Endothelial cell of umbilical vein (primary cell): ENCODE data around the gene ST8SIA1. TPM values are rescaled to one million over a fixed set of nuclear protein-coding genes. Genes with fewer than 3 reads are reported as not detected.

ENCODE experiments used
- BruUV-seq: library from RNA; stranded (reverse); fragments of 400-500 nt; replicated peaks from 2 replicates; lab custom pipeline; 2021; lab: Mats Ljungman, UMichigan
- CTCF ChIA-PET: fragments of 300-600, 350-600 bp; sonication (Branson Sonifier 250); formaldehyde crosslinking; loops from one replicate; lab custom pipeline; 2021; ENCODE audit warnings: antibody characterized with exemption, inconsistent platforms; lab: Charles Lee
- POLR2A ChIA-PET: fragments of 300-600, 350-600 bp; sonication (Branson Sonifier 250); formaldehyde crosslinking; loops from one replicate; lab custom pipeline; 2021; ENCODE audit warnings: antibody characterized with exemption, inconsistent platforms; lab: Charles Lee
- DNase-seq: peaks from one replicate; pipeline ENCODE4 v3.0.0-alpha.2; 2011; ENCODE audit warnings: low read depth, low spot score
- FAIRE-seq: peaks from 2 replicates; lab custom pipeline; 2011; peaks lifted over from hg19 to GRCh38; lab: Jason Lieb, UNC
- H2AFZ ChIP-seq: 2 replicates; pipeline ENCODE4 v1.6.0; 2012; ENCODE audit warnings: low read depth, low read length, control low read depth, inconsistent platforms
- H3K27ac ChIP-seq: 2 replicates; pipeline ENCODE4 v1.5.1; 2011; ENCODE audit warnings: low read depth, mild to moderate bottlenecking, control low read depth, low read length, moderate library complexity; ENCODE audit not compliant: insufficient read depth
- H3K27me3 ChIP-seq, 2 experiments: 2 replicates each; pipeline versions ENCODE4 v1.6.0 to v1.6.1; 2011; ENCODE audit warnings: low read length in 2 of 2, mixed read lengths in 1 of 2; ENCODE audit not compliant: control insufficient read depth in 2 of 2, insufficient read depth in 2 of 2
- H3K36me3 ChIP-seq, 2 experiments: 2 replicates in 1 of 2; 3 replicates in 1 of 2; pipeline ENCODE4 v1.5.1; 2011; ENCODE audit warnings: low read length in 2 of 2, mild to moderate bottlenecking in 1 of 2, moderate library complexity in 1 of 2; ENCODE audit not compliant: control insufficient read depth in 2 of 2, insufficient read depth in 2 of 2; ENCODE audit errors: extremely low read depth in 1 of 2
- H3K4me1 ChIP-seq: 3 replicates; pipeline ENCODE4 v1.5.1; 2011; ENCODE audit warnings: mild to moderate bottlenecking, low read length; ENCODE audit not compliant: control insufficient read depth, insufficient read depth; ENCODE audit errors: extremely low read depth
- H3K4me2 ChIP-seq: 2 replicates; pipeline ENCODE4 v1.6.1; 2011; ENCODE audit warnings: low read length, control low read depth, mixed read lengths; ENCODE audit not compliant: insufficient read depth
- H3K4me3 ChIP-seq, 3 experiments: fragments of 200-600 bp in 1 of 3; sonication (generic), shearing (Covaris generic) in 1 of 3; replicated peaks in 1 of 3; 2 replicates each; pipeline ENCODE4 v1.5.1; 2011 to 2016; ENCODE audit warnings: control low read depth in 3 of 3, low read length in 3 of 3, mild to moderate bottlenecking in 2 of 3, inconsistent platforms in 1 of 3, low read depth in 1 of 3, moderate library complexity in 1 of 3; ENCODE audit not compliant: insufficient read depth in 1 of 3
- H3K79me2 ChIP-seq: 2 replicates; pipeline ENCODE4 v1.6.0; 2012; ENCODE audit warnings: low read length, inconsistent platforms; ENCODE audit not compliant: control insufficient read depth, insufficient read depth
- H3K9ac ChIP-seq: replicated peaks from 2 replicates; pipeline ENCODE3; 2011; ENCODE audit warnings: low read length, control low read depth; ENCODE audit not compliant: insufficient read depth; ENCODE audit errors: extremely low read depth
- H3K9me1 ChIP-seq: replicated peaks from 3 replicates; pipeline ENCODE4 v1.6.0; 2011; ENCODE audit warnings: mild to moderate bottlenecking, low read length; ENCODE audit not compliant: control insufficient read depth, insufficient read depth; ENCODE audit errors: extremely low read depth
- H3K9me3 ChIP-seq: replicated peaks from 2 replicates; pipeline ENCODE4 v1.5.1; 2012; ENCODE audit warnings: low read length, inconsistent platforms; ENCODE audit not compliant: control insufficient read depth, insufficient read depth
- H4K20me1 ChIP-seq: replicated peaks from 2 replicates; pipeline ENCODE3; 2011; ENCODE audit warnings: mild to moderate bottlenecking, low read length; ENCODE audit not compliant: control insufficient read depth, insufficient read depth; ENCODE audit errors: extremely low read depth
- EZH2 ChIP-seq: IDR thresholded peaks from 2 replicates; pipeline ENCODE4 v1.6.1; 2012; ENCODE audit warnings: borderline replicate concordance, low read depth, mild to moderate bottlenecking, moderate library complexity, low read length, inconsistent platforms; ENCODE audit not compliant: severe bottlenecking
- FOS ChIP-seq: IDR thresholded peaks from 2 replicates; pipeline ENCODE4 v1.6.1; 2011; ENCODE audit warnings: mild to moderate bottlenecking, low read length, moderate library complexity, borderline replicate concordance; ENCODE audit not compliant: insufficient read depth
- GATA2 ChIP-seq: IDR thresholded peaks from 2 replicates; pipeline ENCODE4 v1.7.0; 2011; ENCODE audit warnings: low read depth, mild to moderate bottlenecking, moderate library complexity, mixed read lengths, low read length; ENCODE audit not compliant: insufficient read length, insufficient read depth
- JUN ChIP-seq: IDR thresholded peaks from 2 replicates; pipeline ENCODE4 v1.6.1; 2011; ENCODE audit warnings: borderline replicate concordance, low read depth; ENCODE audit not compliant: insufficient read length, insufficient read depth
- MYC ChIP-seq: IDR thresholded peaks from one replicate; pipeline ENCODE4 v1.6.1; 2011; ENCODE audit warnings: mild to moderate bottlenecking, low read depth, low read length
- POLR2A ChIP-seq: IDR thresholded peaks from 2 replicates; pipeline ENCODE4 v1.6.1; 2012; ENCODE audit warnings: low read depth, mild to moderate bottlenecking, control low read depth, low read length
- POLR2AphosphoS5 ChIP-seq: IDR thresholded peaks from 2 replicates; pipeline ENCODE4 v1.6.1; 2012; ENCODE audit warnings: low read depth, mild to moderate bottlenecking, control low read depth, low read length, moderate library complexity; ENCODE audit not compliant: insufficient read depth
- dilution Hi-C: fragments of 300-500 bp; cut with MboI; formaldehyde crosslinking; loops from one replicate; pipeline ENCODE4 v1.15.0; 2019; ENCODE audit warnings: low sequenced_read_pairs; ENCODE audit not compliant: extremely low pct_ligation_motif_present
- intact Hi-C: fragments of 100-400 bp; cut with micrococcal nuclease; formaldehyde crosslinking; loops from one replicate; pipeline ENCODE4 v1.10.0; 2022
- polyA plus RNA-seq, 4 experiments: library from polyadenylated mRNA; depleted of rRNA in 3 of 4; stranded (reverse) in 3 of 4; unstranded in 1 of 4; fragments of >200 nt; gene quantifications; 2 replicates each; pipeline versions ENCODE4 v1.2.1 to v1.2.3, GENCODE V29; 2011 to 2012; ENCODE audit warnings: missing spikeins in 1 of 4
- total RNA-seq: library from RNA; stranded (reverse); gene quantifications from 2 replicates; pipeline ENCODE4 v1.2.3, GENCODE V29; 2021
- TF ChIP-seq, protein P1 (sequence below), 2 donors: IDR thresholded peaks; 1 replicate in 1 of 2; 2 replicates in 1 of 2; pipeline ENCODE4 v1.5.1; 2011; ENCODE audit warnings: low read length in 2 of 2, mild to moderate bottlenecking in 2 of 2, moderate library complexity in 2 of 2, control low read depth in 1 of 2, inconsistent platforms in 1 of 2, low read depth in 1 of 2; ENCODE audit not compliant: insufficient read depth in 1 of 2; ENCODE audit errors: extremely low read depth in 1 of 2
- TF ChIP-seq, protein P2 (sequence below): IDR thresholded peaks from 2 replicates; pipeline ENCODE4 v1.6.1; 2011; ENCODE audit not compliant: insufficient read depth, insufficient read length

The ST8SIA1 gene
- total and polyA plus RNA-seq, 2 donors (not counting 3 experiments of a cell fraction or from before 2014, with no cell fraction given) = not detected

DNA sequence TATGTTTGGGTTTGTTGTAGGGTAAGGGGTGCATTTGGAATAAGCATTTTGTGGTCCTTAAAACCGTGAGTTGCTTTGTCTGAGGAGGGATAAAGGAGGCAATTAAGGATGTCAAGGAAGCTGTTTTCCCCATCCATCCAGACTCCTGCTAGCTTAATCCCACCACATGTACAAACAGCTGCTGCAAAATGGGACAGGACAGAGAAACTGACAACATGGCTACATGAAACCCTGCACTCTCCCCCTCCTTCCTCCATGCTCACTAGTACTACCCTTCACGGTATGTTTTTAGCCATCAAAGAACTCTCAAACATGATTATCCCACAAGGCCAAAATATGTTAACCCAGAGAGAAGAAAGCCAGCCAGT, 20.6 kb downstream of the ST8SIA1 start:
- CTCF ChIA-PET = interaction anchor here (0.5 kb wide), 1 partner anchor 167 kb away, joined by 3 read pairs; no protein-coding TSS in a partner anchor
- Histone ChIP-seq H4K20me1 (no peaks in the 10 kb centered on the region), H3K4me1 (no peaks in the 10 kb centered on the region), H3K4me2 (no peak overlapping the region), H3K9me1 (no peaks in the 10 kb centered on the region), H3K9me3 (no peaks in the 10 kb centered on the region), H3K27ac (no peak overlapping the region), H3K27me3 (peaks cover 9 to 11% of the 10 kb centered on the region in 2 experiments), H3K9ac (no peak overlapping the region), H2AFZ (no peak overlapping the region), H3K4me3 (no peak overlapping the region), H3K79me2 (no peaks in the 10 kb centered on the region), H3K36me3 (no peaks in the 10 kb centered on the region)
- dilution Hi-C loops (no loop called here), intact Hi-C loops (no loop called here)
- DNase-seq (no peak), FAIRE-seq (no peak)
- no peak for TF ChIP-seq POLR2A
- TF ChIP-seq MYC = no peak
- POLR2A ChIA-PET = no interaction called here
- BruUV-seq = no TSS peak

DNA sequence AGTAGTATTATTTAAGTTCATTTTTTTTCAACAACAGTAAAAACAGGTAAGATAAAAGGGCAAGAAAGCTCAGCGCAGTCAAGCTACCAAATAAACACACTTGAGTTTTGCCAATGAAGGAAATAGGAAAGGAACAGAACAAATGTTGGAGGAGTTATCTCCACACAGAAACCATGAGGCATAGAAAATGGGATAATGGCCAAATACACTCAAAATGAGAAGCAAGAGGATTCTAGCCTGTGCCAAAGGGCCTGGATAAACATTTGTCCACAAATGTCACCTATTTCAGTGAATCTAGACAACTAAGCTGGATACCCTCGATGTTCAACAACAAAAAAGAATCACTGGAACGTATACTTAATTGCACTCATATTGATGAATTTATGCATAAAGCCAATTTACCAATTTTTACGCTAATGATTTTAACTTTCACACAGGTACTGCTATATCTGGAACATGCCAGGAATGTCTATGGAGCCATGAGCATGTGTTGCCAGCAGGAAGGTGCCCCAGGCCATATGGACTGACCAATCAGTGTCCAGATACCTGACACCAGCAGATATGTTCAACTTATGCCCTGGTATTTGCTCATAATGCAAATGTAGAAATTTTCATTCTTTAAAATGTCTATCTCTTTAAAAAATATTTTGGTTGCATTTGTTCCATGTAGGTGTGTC, 21.1 kb downstream of the ST8SIA1 start:
- Histone ChIP-seq H3K9ac (no peak overlapping the region), H3K36me3 (no peaks in the 10 kb centered on the region), H3K4me1 (no peaks in the 10 kb centered on the region), H3K9me3 (no peaks in the 10 kb centered on the region), H4K20me1 (no peaks in the 10 kb centered on the region), H3K79me2 (no peaks in the 10 kb centered on the region), H3K4me3 (no peak overlapping the region), H3K27me3 (peaks cover 9 to 11% of the 10 kb centered on the region in 2 experiments), H3K4me2 (no peak overlapping the region), H3K27ac (no peak overlapping the region), H2AFZ (no peak overlapping the region), H3K9me1 (no peaks in the 10 kb centered on the region)
- BruUV-seq = no TSS peak
- DNase-seq (no peak), FAIRE-seq (no peak)
- intact Hi-C loops (no loop called here), dilution Hi-C loops (no loop called here)
- no peak for TF ChIP-seq GATA2
- TF ChIP-seq FOS = no peak
- TF ChIP-seq, protein P1, sequence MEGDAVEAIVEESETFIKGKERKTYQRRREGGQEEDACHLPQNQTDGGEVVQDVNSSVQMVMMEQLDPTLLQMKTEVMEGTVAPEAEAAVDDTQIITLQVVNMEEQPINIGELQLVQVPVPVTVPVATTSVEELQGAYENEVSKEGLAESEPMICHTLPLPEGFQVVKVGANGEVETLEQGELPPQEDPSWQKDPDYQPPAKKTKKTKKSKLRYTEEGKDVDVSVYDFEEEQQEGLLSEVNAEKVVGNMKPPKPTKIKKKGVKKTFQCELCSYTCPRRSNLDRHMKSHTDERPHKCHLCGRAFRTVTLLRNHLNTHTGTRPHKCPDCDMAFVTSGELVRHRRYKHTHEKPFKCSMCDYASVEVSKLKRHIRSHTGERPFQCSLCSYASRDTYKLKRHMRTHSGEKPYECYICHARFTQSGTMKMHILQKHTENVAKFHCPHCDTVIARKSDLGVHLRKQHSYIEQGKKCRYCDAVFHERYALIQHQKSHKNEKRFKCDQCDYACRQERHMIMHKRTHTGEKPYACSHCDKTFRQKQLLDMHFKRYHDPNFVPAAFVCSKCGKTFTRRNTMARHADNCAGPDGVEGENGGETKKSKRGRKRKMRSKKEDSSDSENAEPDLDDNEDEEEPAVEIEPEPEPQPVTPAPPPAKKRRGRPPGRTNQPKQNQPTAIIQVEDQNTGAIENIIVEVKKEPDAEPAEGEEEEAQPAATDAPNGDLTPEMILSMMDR (IDR thresholded peaks at IDR 0.05; ENCODE audit: extremely low read depth in 1 of 2, insufficient read depth in 1 of 2, low read depth in 1 of 2, low read length in 2 of 2) = no peak
- no peak for TF ChIP-seq MYC
- no peak for TF ChIP-seq POLR2AphosphoS5
- TF ChIP-seq JUN = no peak
- no peak for TF ChIP-seq EZH2
- TF ChIP-seq, protein P2, sequence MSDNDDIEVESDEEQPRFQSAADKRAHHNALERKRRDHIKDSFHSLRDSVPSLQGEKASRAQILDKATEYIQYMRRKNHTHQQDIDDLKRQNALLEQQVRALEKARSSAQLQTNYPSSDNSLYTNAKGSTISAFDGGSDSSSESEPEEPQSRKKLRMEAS = no peak
- TF ChIP-seq POLR2A = no peak
- ChIA-PET CTCF (interaction anchor here (1.3 kb wide), 1 partner anchor 10 kb away, joined by 3 read pairs; no protein-coding TSS in a partner anchor), POLR2A (no interaction called here)
